B cell (primary cell): ENCODE results near the gene SSBP3.

Source experiments
- CTCF ChIP-seq: fragments of 200-600 bp; IDR thresholded peaks from one replicate; pipeline ENCODE4 v1.8.0; 2022; ENCODE audit warnings: antibody characterized with exemption, mild to moderate bottlenecking
- EZH2 ChIP-seq: IDR thresholded peaks from 2 replicates; pipeline ENCODE4 v1.6.1; 2012; ENCODE audit warnings: borderline replicate concordance, low read depth, mild to moderate bottlenecking, moderate library complexity, low read length; ENCODE audit not compliant: insufficient read depth, poor library complexity, severe bottlenecking

- TF ChIP-seq EZH2 (no peak), CTCF (no peak)
These were observed 137.4 kb downstream of the SSBP3 start for GRCh38 chr1:54268762-54269297.
